Measurements from ENCODE around the gene FHOD3.

FHOD3 gene

DNA sequence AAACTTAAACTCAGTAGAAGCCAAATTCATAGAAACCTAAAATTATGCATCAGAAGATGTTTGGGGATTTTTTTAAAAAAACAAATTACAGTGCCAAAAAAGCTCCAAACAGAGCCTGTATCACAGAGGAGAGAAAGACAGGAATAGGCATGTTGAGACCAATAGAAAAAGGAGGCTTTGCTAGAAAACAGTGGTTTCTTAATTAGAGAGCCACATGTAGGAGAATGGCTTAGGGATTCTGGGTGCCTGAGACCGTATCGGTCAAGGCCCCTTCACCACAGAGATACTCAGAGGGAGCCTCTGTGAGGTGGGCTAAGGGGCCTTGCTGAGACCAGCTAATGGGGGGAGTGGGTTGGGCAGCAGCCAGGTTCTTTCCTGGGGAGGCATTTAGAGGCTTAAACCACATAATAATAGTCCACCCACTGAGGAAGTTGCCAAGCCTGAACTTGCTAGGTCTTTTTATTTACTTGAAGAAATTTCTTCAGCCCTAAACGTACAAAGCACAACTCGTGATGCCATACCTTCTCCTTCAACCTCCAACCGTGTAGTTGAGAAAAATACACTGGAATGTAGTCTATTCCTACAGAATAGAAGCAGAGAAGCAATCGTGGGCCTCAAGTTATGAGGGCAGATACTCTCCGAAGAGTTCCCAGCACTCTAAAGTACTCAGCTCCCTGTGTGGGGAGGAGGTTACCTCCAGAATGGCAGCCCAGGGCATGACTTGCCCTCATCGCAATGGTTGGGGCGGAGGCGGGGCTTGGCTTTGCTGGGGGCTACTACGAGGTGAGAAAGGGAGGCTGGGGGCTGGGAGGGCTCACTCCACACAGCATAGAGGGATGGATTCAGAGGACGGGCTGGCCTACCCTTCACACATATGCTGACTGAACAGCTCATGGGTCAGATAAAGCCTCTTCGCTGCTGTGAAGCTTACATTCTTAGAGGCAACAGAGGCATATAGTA lies 293.4 kb downstream of the FHOD3 start:
- no peak for DNase-seq (ENCODE audit: low read depth in 2 of 2)

- no peak for DNase-seq (ENCODE audit: low read depth in 2 of 2)
Observed at GRCh38 chr18:36592282-36592681, 294.8 kb downstream of the FHOD3 start.

- no peak for DNase-seq (ENCODE audit: low read depth in 2 of 2)
Observed at GRCh38 chr18:36593001-36593400, 295.5 kb downstream of the FHOD3 start.

DNA sequence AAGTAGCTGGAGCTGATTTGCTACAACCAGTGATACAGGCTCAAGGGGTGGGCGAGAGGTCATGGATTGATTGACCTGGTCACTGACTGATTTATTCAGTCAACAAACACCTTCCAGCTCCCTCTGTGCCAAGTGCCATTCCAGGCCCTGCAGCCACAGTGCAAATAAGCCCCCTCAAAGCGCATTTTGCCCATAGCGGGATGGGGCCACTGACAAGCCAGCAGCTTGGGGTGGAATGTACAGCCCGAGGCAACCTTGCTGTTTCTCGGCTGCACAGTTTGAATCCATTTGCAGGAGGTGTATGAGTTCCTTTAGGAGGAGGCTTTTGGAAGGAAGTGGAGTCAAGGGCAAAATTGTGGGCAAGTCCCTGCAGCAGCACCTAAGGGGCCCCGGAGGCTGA lies 296.1 kb downstream of the FHOD3 start:
- no peak for DNase-seq (ENCODE audit: low read depth in 2 of 2)

DNA sequence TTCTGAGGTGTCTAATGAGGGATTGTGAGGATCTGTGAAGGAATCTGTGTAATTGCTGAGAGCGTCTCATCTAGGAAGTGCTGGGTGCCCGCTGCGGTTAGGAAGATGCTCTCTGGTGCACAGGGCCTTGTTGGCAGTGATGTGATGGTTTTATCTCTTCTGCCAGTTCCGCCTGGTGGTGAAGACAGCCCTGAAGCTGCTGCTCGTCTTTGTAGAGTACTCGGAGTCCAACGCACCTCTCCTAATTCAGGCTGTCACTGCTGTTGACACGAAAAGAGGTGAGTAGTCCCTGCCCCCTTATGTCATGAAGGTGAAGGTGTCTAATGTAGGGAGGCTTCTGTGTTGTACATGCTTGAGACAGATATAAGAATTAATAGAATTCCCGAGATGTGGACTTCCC lies 297.1 kb downstream of the FHOD3 start:
- no peak for DNase-seq (ENCODE audit: low read depth in 2 of 2)

GRCh38 chr18:36595046-36595817 lies 297.7 kb downstream of the FHOD3 start:
- DNase-seq (ENCODE audit: low read depth in 2 of 2) = no peak

DNA sequence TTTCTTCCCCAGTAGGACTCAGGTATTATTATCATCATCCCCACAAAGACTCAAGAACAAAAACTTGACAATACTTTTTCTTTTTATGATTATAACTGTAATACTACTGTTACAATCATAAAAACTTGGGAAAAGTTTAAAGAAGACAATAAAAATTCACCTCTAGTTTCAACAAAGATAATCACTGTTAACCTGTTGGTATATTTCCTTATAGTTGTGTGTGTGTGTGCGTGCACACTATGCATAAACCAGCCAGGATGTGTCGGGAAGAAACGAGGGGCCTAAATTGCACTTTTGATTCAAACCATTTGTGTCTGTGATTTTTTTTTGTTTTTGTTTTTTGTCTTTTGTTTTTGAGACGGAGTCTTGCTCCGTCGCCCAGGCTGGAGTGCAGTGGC lies 298.3 kb downstream of the FHOD3 start:
- no peak for DNase-seq (ENCODE audit: low read depth in 2 of 2)

- no peak for DNase-seq (ENCODE audit: low read depth in 2 of 2)
Observed at GRCh38 chr18:36597636-36598035, 300.1 kb downstream of the FHOD3 start.

- DNase-seq (ENCODE audit: low read depth in 2 of 2) = no peak
Observed at GRCh38 chr18:36600548-36600947, 303.0 kb downstream of the FHOD3 start.

DNA sequence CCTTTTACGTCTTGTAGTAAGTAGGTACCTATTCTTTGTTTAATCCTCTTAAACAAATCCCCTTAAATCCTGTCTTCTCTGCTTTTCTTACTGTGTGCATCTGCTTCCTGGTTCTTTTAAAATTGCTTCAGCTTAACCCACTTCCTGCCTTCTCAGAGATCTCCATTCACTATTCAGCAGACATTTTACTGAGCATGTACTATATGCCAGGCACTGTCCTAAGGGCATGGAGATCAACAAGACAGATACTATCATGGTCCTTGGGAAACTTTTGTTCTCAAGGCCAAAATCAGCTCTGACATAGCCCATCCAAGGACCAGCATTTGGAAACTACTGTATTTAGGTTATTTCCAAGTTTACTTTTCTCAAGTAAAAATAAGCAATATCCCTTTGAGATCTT lies 303.8 kb downstream of the FHOD3 start:
- no peak for DNase-seq (ENCODE audit: low read depth in 2 of 2)

DNA sequence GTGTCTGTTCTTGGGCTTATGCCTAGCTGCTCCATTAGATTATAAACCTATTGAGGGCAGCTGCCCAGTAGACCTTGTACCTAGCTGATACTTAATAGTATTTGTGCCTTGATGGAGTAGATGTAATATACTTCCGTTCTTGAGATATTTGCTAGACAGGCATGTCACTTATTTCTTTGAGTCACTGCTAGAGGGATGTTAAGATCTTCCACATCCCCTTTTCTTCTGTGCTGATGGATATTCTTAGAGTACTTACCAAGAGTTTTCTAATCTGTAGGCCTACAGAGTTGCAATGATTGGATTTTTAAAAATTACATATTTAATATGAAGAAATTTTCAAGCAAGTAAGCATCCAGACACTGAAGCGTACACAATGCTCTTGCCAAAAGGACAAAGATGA lies 304.6 kb downstream of the FHOD3 start:
- no peak for DNase-seq (ENCODE audit: low read depth in 2 of 2)

GRCh38 chr18:36602620-36603019 lies 305.1 kb downstream of the FHOD3 start:
- DNase-seq (ENCODE audit: low read depth in 2 of 2) = no peak

DNA sequence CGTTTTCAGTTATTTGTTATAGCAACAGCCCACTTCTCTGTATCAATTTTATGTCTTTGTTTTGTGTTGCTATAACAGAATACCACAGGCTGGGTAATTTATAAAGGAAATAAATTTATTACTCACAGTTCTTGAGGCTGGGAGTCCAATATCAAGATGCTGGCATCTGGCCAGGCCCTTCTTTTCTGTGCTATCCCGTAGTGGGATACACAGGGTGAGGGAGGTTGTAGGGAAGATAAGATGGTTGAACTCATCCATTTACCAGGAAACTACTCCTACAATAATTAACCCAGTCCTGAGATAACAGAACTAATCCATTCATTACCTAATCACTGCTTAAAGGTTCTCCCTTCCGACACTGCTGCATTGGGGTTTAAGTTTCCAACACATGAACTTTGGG lies 310.6 kb downstream of the FHOD3 start:
- DNase-seq (ENCODE audit: low read depth in 2 of 2) = no peak

- no peak for DNase-seq (ENCODE audit: low read depth in 2 of 2)
Observed at GRCh38 chr18:36610258-36610657, 312.7 kb downstream of the FHOD3 start.

DNA sequence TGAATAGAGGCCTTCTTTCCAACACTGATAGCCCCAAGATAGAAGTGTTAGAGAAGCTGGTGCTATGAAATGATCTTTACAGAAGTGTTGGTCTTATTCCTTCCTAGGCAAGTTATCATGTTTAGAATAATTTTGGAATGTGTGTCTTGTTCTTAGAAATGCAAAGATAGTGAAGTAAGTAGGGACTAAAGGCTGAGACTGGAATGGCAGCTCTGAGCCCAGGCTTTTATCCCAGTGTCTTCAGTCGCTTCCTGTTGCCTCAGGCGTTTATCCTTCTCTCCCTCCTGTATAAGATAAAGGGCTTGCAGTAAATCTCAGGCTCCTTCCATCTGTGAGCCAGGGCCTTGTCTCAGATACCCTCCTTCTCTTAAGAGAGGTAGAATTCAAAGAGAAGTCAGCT lies 313.1 kb downstream of the FHOD3 start:
- no peak for DNase-seq (ENCODE audit: low read depth in 2 of 2)

DNA sequence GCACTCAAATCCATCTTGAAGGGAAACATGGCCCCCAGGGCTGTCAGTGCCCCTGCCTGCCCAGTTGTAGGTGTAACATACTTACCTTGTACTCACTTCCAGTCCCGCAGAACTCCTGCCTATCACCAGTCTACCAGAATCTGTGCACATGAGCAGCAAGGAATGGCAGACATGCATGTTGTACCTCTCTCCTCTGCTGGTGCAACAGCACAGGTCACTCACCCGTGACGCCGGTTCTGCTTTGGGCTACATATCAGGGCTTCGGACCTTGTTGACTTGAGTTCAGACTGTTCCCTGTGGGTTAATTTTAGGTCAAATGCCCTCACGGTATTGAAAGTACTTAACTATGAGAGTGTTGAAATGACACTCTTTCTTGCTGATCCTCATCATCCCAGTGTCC lies 315.6 kb downstream of the FHOD3 start:
- no peak for DNase-seq (ENCODE audit: low read depth in 2 of 2)

GRCh38 chr18:36613810-36614209 lies 316.3 kb downstream of the FHOD3 start:
- DNase-seq (ENCODE audit: low read depth in 2 of 2) = no peak

- DNase-seq (ENCODE audit: low read depth in 2 of 2) = no peak
Observed at GRCh38 chr18:36620788-36621187, 323.3 kb downstream of the FHOD3 start.

DNA sequence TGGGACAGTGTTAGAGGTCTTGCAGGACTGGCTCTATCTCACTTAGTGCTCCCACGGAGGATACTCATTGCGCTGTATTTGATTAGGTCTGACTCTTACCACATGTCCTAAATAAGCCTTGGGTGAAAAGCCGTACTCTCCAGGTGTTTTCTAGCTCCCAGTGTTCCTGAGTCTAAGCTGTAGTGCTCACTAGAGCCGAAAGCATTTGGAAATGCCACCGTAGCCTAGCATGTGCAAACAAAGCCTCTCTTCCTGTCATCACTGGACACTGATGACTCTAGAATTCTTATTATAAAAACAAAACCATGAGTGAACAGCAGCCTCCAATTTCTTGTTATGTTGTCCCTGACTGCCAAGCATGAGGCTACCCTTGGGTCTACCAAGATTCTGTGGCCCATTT lies 325.1 kb downstream of the FHOD3 start:
- no peak for DNase-seq (ENCODE audit: low read depth in 2 of 2)

GRCh38 chr18:36623091-36623490 lies 325.6 kb downstream of the FHOD3 start:
- DNase-seq (ENCODE audit: low read depth in 2 of 2) = no peak

DNA sequence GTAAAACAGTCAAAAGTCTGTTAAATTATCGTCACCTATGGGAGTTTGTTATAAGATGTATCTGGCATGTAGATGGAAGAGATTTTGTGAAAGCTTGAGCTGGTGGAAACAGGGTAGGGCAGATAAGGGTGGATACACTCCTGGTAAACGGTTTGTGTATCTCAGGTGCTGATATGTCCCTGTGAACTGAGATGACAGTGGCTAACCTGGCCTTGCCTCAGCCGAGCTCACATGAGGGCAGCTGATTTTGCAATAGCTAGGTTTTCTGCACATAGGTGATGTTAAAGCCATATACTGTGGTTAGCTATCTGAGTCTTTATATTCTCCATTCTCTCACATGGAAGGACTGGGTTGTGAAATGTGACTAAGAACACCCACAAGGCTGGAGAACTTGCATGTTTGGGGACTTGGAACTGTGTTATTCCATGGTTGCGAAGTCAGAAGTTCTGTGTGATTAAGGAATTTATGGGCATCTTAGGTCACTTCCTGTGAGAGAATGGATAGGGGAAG lies 326.2 kb downstream of the FHOD3 start:
- DNase-seq (ENCODE audit: low read depth in 2 of 2) = no peak

DNA sequence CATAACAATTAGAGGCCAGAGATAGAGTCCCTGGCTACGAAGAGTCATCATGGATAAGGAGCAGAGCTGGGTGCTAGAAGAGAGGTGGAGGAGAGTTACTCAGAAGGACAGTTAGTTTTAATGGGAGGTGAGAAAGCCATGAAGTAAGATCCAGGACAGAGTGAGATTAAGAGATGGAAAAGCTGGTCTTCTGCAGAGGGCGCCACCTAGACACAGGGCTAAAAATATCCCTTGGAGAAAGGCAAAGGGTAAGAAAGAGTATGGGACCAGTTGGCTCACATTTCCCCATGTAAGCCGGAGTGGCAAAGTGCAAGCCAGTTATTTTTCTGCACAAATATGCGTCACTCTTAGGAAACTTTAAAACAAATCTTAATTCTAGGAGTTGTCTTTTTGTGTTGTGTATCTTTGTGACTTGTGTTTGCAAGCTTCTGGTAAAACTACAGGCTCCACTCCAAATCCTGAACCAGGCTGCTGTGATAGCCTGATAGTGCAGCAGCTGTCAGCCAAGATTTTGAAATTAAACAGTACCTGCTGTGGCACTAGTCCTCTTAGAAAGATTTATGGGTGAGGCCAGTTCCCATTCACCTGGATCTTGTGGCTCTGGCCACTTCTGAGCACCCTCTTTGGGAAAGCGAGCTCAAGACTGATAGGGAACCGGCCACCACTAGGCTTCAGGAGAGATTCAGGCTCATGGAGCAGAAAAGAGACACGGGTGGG lies 327.1 kb downstream of the FHOD3 start:
- no peak for DNase-seq (ENCODE audit: low read depth in 2 of 2)

All from stimulated activated CD4-positive, alpha-beta T cell treated with anti-CD3 and anti-CD28 coated beads, Interleukin-4, amount 100 ng/mL, for 48 hours (primary cell).